ENCODE measurements around the gene HKDC1.

The HKDC1 gene

GRCh38 chr10:69180525-69181204 is 39.5 kb upstream of the HKDC1 start:
- DNase-seq (ENCODE audit: low read depth), result peak; percentile 32
- H3K4me3 ChIP-seq (ENCODE audit: low read depth, low read length), result peak overlapping the region; percentile 99
- TF ChIP-seq, protein P1, sequence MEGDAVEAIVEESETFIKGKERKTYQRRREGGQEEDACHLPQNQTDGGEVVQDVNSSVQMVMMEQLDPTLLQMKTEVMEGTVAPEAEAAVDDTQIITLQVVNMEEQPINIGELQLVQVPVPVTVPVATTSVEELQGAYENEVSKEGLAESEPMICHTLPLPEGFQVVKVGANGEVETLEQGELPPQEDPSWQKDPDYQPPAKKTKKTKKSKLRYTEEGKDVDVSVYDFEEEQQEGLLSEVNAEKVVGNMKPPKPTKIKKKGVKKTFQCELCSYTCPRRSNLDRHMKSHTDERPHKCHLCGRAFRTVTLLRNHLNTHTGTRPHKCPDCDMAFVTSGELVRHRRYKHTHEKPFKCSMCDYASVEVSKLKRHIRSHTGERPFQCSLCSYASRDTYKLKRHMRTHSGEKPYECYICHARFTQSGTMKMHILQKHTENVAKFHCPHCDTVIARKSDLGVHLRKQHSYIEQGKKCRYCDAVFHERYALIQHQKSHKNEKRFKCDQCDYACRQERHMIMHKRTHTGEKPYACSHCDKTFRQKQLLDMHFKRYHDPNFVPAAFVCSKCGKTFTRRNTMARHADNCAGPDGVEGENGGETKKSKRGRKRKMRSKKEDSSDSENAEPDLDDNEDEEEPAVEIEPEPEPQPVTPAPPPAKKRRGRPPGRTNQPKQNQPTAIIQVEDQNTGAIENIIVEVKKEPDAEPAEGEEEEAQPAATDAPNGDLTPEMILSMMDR (conservative IDR thresholded peaks at IDR 0.05; ENCODE audit: low read depth, low read length), result no peak

DNA sequence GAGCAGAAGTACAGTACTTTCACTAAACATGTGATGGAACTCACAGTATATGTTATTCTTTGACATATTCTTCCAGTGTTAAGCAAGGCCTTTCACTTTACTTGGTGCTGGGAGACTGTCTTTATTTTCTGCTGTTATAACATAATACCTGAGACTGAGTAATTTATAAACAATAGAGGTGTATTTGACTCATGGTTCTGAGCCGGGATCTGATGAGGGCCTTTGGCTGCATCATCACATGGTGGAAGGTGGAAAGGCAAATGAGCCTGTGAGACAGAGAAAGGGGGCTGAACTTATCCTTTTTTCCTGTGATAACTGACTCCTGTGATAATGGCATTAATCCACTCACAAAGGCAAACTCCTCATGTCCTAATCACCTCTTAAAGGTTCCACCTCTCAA is 38.7 kb upstream of the HKDC1 start:
- TF ChIP-seq, protein P1 (conservative IDR thresholded peaks at IDR 0.05; ENCODE audit: low read depth, low read length), result no peak

GRCh38 chr10:69182005-69182404 is 38.1 kb upstream of the HKDC1 start:
- TF ChIP-seq, protein P1 (conservative IDR thresholded peaks at IDR 0.05; ENCODE audit: low read depth, low read length), result no peak
- no peak overlapping the region for H3K4me3 ChIP-seq (ENCODE audit: low read depth, low read length)
- DNase-seq (ENCODE audit: low read depth), result no peak

More for the DNA sequence above, 38.7 kb upstream of the HKDC1 start:
- H3K4me3 ChIP-seq (ENCODE audit: low read depth, low read length), result peak overlapping the region; percentile 99
- DNase-seq (ENCODE audit: low read depth), result no peak

DNA sequence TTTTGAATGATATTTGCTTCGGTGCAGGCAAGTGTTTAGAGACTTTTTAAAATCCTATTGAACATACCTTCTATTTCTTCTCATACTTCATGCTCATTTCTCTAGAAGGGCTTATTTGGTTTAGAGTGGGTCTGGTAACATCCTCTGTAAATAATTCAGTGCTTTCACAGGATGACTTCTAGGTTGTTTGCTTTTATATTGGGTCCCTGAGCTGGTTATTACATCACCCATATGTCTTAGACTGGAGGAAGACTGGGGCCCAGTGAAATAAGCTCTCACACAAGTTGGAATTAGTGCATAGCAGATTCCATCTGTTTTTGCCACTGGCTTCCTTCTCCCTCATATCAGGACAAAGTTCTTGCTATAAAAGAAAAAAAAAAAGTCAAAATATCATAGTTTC is 33.6 kb upstream of the HKDC1 start:
- TF ChIP-seq, protein P1 (conservative IDR thresholded peaks at IDR 0.05; ENCODE audit: low read depth, low read length), result no peak
- no peak for DNase-seq (ENCODE audit: low read depth)
- H3K4me3 ChIP-seq (ENCODE audit: low read depth, low read length), result no peak overlapping the region

GRCh38 chr10:69201045-69201444 is 19.1 kb upstream of the HKDC1 start:
- TF ChIP-seq, protein P1 (conservative IDR thresholded peaks at IDR 0.05; ENCODE audit: low read depth, low read length), result no peak
- DNase-seq (ENCODE audit: low read depth), result peak; percentile 76
- no peak overlapping the region for H3K4me3 ChIP-seq (ENCODE audit: low read depth, low read length)

- no peak overlapping the region for H3K4me3 ChIP-seq (ENCODE audit: low read depth, low read length)
- TF ChIP-seq, protein P1 (conservative IDR thresholded peaks at IDR 0.05; ENCODE audit: low read depth, low read length), result no peak
- DNase-seq (ENCODE audit: low read depth), result peak; percentile 87
These were observed 17.8 kb upstream of the HKDC1 start for GRCh38 chr10:69202332-69202731.

DNA sequence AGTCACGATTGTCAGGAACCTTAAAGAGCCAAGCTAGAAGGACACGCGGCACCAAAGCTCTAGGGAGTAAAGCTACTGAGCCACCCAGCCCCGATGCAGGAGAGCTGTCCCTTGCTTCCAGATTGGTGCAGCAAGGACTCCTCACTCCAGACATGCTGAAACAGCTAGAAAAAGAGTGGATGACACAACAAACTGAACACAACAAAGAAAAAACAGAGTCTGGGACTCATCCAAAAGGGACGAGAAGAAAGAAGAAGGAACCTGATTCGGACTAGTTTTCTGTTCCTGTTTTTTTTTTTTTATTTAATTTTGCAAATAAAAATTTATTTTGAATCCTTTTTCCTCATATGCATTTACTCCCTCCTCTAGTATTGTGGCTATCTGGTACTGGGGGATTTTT is 11.4 kb upstream of the HKDC1 start:
- H3K4me3 ChIP-seq (ENCODE audit: low read depth, low read length), result no peak overlapping the region
- no peak for DNase-seq (ENCODE audit: low read depth)
- TF ChIP-seq, protein P1 (conservative IDR thresholded peaks at IDR 0.05; ENCODE audit: low read depth, low read length), result no peak

All from choroid plexus epithelial cell (primary cell).